Neural cell (in vitro differentiated cells): ENCODE measurements around the gene MAP1LC3B2. TPM values are rescaled to one million over a fixed set of nuclear protein-coding genes. Genes with fewer than 3 reads are reported as not detected.

Experiments used
- H2AFZ ChIP-seq: fragments of 200-600, 300-800 bp; sonication (generic), shearing (Covaris generic); 2 replicates; pipeline ENCODE4 v1.6.0; 2014; ENCODE audit warnings: low read depth, mild to moderate bottlenecking, antibody characterized with exemption, low read length, moderate library complexity
- H3F3A ChIP-seq: fragments of 200-600 bp; shearing (Covaris generic); 2 replicates; pipeline ENCODE4 v1.6.1; 2016; ENCODE audit warnings: mild to moderate bottlenecking, moderate library complexity, mixed read lengths, antibody characterized with exemption, low read length; ENCODE audit not compliant: insufficient read depth, poor library complexity, severe bottlenecking
- H3K27ac ChIP-seq: fragments of 200-600, 300-800 bp; sonication (generic), shearing (Covaris generic); 2 replicates; pipeline ENCODE4 v1.5.1; 2014; ENCODE audit warnings: mild to moderate bottlenecking, low read length, moderate library complexity
- H3K27me3 ChIP-seq: fragments of 300-800, 200-600 bp; sonication (generic), shearing (Covaris generic); 2 replicates; pipeline ENCODE4 v1.6.0; 2014; ENCODE audit warnings: mild to moderate bottlenecking, low read depth, low read length, moderate library complexity; ENCODE audit not compliant: insufficient read depth
- H3K36me3 ChIP-seq: fragments of 300-800, 200-600 bp; sonication (generic), shearing (Covaris generic); 2 replicates; pipeline ENCODE4 v1.5.1; 2014; ENCODE audit warnings: mild to moderate bottlenecking, antibody characterized with exemption, low read length, moderate library complexity; ENCODE audit not compliant: insufficient read depth
- H3K4me2 ChIP-seq: fragments of 300-800, 200-600 bp; sonication (generic), shearing (Covaris generic); 2 replicates; pipeline ENCODE4 v1.6.0; 2014; ENCODE audit warnings: mild to moderate bottlenecking, low read length
- H3K4me3 ChIP-seq: fragments of 300-800, 200-600 bp; sonication (generic), shearing (Covaris generic); 2 replicates; pipeline ENCODE4 v1.5.1; 2014; ENCODE audit warnings: mild to moderate bottlenecking, low read length, moderate library complexity
- H3K79me2 ChIP-seq: fragments of 200-600 bp; shearing (Covaris generic); replicated peaks from 2 replicates; pipeline ENCODE4 v1.6.0; 2014; ENCODE audit warnings: mild to moderate bottlenecking, low read length, moderate library complexity; ENCODE audit not compliant: insufficient read depth
- H3K9ac ChIP-seq: fragments of 300-800, 200-600 bp; sonication (generic), shearing (Covaris generic); 2 replicates; pipeline ENCODE4 v1.6.1; 2016; ENCODE audit warnings: mild to moderate bottlenecking, low read length, mixed read lengths
- H3K9me2 ChIP-seq: fragments of 200-600 bp; shearing (Covaris generic); 2 replicates; pipeline ENCODE4 v1.6.1; 2016; ENCODE audit warnings: mild to moderate bottlenecking, low read length, mixed read lengths; ENCODE audit not compliant: insufficient read depth
- H3K9me3 ChIP-seq: fragments of 200-600, 300-800 bp; sonication (generic), shearing (Covaris generic); 2 replicates; pipeline ENCODE4 v1.6.1; 2016; ENCODE audit warnings: mild to moderate bottlenecking, mixed run types, low read length, moderate library complexity, mixed read lengths
- H4K20me1 ChIP-seq: fragments of 200-600 bp; shearing (Covaris generic); 2 replicates; pipeline ENCODE4 v1.6.1; 2016; ENCODE audit warnings: mild to moderate bottlenecking, mixed run types; ENCODE audit not compliant: insufficient read depth
- EP300 ChIP-seq: fragments of 450-650 bp; conservative IDR thresholded peaks from 2 replicates; pipeline ENCODE4 v1.6.1; 2014; ENCODE audit warnings: antibody characterized with exemption, mild to moderate bottlenecking, moderate library complexity; ENCODE audit not compliant: poor library complexity, severe bottlenecking
- EZH2 ChIP-seq: fragments of 200-600, 300-800 bp; shearing (Covaris generic), sonication (generic); IDR thresholded peaks from 2 replicates; pipeline ENCODE4 v1.6.1; 2014; ENCODE audit warnings: antibody characterized with exemption, low read length, borderline replicate concordance, mild to moderate bottlenecking; ENCODE audit not compliant: insufficient read depth, poor library complexity, severe bottlenecking
- MXI1 ChIP-seq: fragments of 450-650 bp; conservative IDR thresholded peaks from 2 replicates; pipeline ENCODE4 v1.6.1; 2014; ENCODE audit warnings: antibody characterized with exemption, mild to moderate bottlenecking; ENCODE audit not compliant: poor library complexity, severe bottlenecking
- POLR2AphosphoS5 ChIP-seq: IDR thresholded peaks from 2 replicates; pipeline ENCODE4 v1.6.1; 2012
- RAD21 ChIP-seq: fragments of 450-650 bp; conservative IDR thresholded peaks from 2 replicates; pipeline ENCODE4 v1.6.1; 2014; ENCODE audit warnings: antibody characterized with exemption, mild to moderate bottlenecking, moderate library complexity
- SMC3 ChIP-seq: fragments of 450-650 bp; conservative IDR thresholded peaks from 2 replicates; pipeline ENCODE4 v1.6.1; 2014; ENCODE audit warnings: antibody characterized with exemption, mild to moderate bottlenecking, moderate library complexity; ENCODE audit not compliant: poor library complexity
- TAF1 ChIP-seq: IDR thresholded peaks from 2 replicates; pipeline ENCODE4 v1.6.1; 2012; ENCODE audit warnings: low read depth
- polyA plus RNA-seq: library from polyadenylated mRNA; depleted of rRNA; stranded (reverse); fragments of >200 nt; gene quantifications from 2 replicates; pipeline ENCODE4 v1.2.3, GENCODE V29; 2014
- TF ChIP-seq, protein P1 (sequence below): IDR thresholded peaks from 2 replicates; pipeline ENCODE4 v1.6.1; 2012; ENCODE audit warnings: borderline replicate concordance
- TF ChIP-seq, protein P2 (sequence below): fragments of 450-650 bp; IDR thresholded peaks from 2 replicates; pipeline ENCODE4 v1.5.1; 2014; ENCODE audit warnings: antibody characterized with exemption, mild to moderate bottlenecking, moderate library complexity; ENCODE audit not compliant: poor library complexity, severe bottlenecking

MAP1LC3B2 gene
- polyA plus RNA-seq, 1 donor from 2014 or later: 3.9 TPM

GRCh38 chr12:116539905-116540482 lies 19.2 kb upstream of the MAP1LC3B2 start:
- no peak overlapping the region for H3K4me2 ChIP-seq
- H3K4me3 ChIP-seq: no peak overlapping the region
- H2AFZ ChIP-seq: no peak overlapping the region
- H3K9me3 ChIP-seq: no peaks in the 10 kb centered on the region
- H3K27ac ChIP-seq: no peak overlapping the region
- no peak overlapping the region for H3K9ac ChIP-seq
- H4K20me1 ChIP-seq: no peaks in the 10 kb centered on the region
- H3K36me3 ChIP-seq: no peaks in the 10 kb centered on the region
- no peaks in the 10 kb centered on the region for H3K27me3 ChIP-seq
- no peaks in the 10 kb centered on the region for H3F3A ChIP-seq
- no peak for TF ChIP-seq TAF1
- TF ChIP-seq POLR2AphosphoS5: no peak
- no peak for TF ChIP-seq EP300
- TF ChIP-seq SMC3: no peak
- TF ChIP-seq EZH2: no peak
- no peak for TF ChIP-seq MXI1
- no peak for TF ChIP-seq RAD21
- TF ChIP-seq, protein P1, sequence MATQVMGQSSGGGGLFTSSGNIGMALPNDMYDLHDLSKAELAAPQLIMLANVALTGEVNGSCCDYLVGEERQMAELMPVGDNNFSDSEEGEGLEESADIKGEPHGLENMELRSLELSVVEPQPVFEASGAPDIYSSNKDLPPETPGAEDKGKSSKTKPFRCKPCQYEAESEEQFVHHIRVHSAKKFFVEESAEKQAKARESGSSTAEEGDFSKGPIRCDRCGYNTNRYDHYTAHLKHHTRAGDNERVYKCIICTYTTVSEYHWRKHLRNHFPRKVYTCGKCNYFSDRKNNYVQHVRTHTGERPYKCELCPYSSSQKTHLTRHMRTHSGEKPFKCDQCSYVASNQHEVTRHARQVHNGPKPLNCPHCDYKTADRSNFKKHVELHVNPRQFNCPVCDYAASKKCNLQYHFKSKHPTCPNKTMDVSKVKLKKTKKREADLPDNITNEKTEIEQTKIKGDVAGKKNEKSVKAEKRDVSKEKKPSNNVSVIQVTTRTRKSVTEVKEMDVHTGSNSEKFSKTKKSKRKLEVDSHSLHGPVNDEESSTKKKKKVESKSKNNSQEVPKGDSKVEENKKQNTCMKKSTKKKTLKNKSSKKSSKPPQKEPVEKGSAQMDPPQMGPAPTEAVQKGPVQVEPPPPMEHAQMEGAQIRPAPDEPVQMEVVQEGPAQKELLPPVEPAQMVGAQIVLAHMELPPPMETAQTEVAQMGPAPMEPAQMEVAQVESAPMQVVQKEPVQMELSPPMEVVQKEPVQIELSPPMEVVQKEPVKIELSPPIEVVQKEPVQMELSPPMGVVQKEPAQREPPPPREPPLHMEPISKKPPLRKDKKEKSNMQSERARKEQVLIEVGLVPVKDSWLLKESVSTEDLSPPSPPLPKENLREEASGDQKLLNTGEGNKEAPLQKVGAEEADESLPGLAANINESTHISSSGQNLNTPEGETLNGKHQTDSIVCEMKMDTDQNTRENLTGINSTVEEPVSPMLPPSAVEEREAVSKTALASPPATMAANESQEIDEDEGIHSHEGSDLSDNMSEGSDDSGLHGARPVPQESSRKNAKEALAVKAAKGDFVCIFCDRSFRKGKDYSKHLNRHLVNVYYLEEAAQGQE: no peak
- TF ChIP-seq, protein P2, sequence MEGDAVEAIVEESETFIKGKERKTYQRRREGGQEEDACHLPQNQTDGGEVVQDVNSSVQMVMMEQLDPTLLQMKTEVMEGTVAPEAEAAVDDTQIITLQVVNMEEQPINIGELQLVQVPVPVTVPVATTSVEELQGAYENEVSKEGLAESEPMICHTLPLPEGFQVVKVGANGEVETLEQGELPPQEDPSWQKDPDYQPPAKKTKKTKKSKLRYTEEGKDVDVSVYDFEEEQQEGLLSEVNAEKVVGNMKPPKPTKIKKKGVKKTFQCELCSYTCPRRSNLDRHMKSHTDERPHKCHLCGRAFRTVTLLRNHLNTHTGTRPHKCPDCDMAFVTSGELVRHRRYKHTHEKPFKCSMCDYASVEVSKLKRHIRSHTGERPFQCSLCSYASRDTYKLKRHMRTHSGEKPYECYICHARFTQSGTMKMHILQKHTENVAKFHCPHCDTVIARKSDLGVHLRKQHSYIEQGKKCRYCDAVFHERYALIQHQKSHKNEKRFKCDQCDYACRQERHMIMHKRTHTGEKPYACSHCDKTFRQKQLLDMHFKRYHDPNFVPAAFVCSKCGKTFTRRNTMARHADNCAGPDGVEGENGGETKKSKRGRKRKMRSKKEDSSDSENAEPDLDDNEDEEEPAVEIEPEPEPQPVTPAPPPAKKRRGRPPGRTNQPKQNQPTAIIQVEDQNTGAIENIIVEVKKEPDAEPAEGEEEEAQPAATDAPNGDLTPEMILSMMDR: no peak
- H3K9me2 ChIP-seq: no peaks in the 10 kb centered on the region
- no peaks in the 10 kb centered on the region for H3K79me2 ChIP-seq

DNA sequence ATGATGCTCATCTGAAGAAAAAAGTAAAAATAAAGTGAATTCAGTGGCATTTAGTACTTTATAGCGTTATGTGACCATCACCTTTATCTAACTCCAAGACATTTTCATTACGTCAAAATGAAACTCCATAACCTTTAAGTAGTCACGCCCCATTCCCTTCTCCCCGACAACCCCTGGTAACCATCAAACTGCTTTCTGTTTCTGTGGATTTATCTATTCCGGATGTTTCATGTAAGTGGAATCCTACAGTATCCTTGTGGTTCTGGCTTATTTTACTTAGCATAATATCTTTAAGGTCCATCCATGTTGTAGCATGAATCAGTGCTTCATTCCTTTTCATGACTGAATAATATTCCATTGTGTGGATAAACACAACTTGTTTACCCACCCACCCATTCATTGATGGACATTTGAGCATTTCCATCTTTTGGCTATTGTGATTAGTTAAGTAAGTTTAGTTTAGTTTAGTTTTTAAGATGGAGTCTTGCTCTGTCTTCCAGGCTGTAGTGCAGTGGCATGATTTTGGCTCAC lies 18.5 kb upstream of the MAP1LC3B2 start:
- no peak overlapping the region for H3K4me3 ChIP-seq
- no peaks in the 10 kb centered on the region for H3K79me2 ChIP-seq
- no peaks in the 10 kb centered on the region for H4K20me1 ChIP-seq
- no peak for TF ChIP-seq EZH2
- no peaks in the 10 kb centered on the region for H3F3A ChIP-seq
- H3K27me3 ChIP-seq: no peaks in the 10 kb centered on the region
- H3K9ac ChIP-seq: no peak overlapping the region
- H3K36me3 ChIP-seq: no peaks in the 10 kb centered on the region
- H3K9me3 ChIP-seq: no peaks in the 10 kb centered on the region
- no peak overlapping the region for H2AFZ ChIP-seq
- no peak overlapping the region for H3K4me2 ChIP-seq
- H3K9me2 ChIP-seq: no peaks in the 10 kb centered on the region
- no peak overlapping the region for H3K27ac ChIP-seq
